ENCODE data around the gene EPB41L2. TPM values are rescaled to one million over a fixed set of nuclear protein-coding genes. Genes with fewer than 3 reads are reported as not detected.

Gene EPB41L2
- total RNA-seq, 1 experiment from 2014 or later, result 106 TPM

DNA sequence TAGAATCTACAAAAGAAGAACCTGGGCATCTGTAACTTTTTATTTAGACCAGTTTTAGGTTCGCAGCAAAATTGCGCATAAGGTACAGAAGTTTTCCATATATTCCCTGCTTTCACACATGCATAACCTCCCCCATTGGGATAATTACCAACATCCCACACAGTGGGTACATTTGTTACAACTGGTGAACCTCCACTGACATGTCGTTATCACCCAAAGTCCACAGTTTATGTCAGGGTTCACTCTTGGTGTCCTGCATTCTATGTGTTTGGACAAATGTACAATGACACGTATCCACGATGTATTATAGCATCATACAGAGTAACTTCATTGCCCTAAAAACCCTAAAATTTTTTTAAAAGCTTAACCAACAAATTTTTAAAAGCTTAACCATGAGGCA is 126.1 kb downstream of the EPB41L2 start (continued):
- TF ChIP-seq ZNF121 (CRISPR knock-in tag; IDR thresholded peaks at IDR 0.05), result no peak
- TF ChIP-seq, protein P1, sequence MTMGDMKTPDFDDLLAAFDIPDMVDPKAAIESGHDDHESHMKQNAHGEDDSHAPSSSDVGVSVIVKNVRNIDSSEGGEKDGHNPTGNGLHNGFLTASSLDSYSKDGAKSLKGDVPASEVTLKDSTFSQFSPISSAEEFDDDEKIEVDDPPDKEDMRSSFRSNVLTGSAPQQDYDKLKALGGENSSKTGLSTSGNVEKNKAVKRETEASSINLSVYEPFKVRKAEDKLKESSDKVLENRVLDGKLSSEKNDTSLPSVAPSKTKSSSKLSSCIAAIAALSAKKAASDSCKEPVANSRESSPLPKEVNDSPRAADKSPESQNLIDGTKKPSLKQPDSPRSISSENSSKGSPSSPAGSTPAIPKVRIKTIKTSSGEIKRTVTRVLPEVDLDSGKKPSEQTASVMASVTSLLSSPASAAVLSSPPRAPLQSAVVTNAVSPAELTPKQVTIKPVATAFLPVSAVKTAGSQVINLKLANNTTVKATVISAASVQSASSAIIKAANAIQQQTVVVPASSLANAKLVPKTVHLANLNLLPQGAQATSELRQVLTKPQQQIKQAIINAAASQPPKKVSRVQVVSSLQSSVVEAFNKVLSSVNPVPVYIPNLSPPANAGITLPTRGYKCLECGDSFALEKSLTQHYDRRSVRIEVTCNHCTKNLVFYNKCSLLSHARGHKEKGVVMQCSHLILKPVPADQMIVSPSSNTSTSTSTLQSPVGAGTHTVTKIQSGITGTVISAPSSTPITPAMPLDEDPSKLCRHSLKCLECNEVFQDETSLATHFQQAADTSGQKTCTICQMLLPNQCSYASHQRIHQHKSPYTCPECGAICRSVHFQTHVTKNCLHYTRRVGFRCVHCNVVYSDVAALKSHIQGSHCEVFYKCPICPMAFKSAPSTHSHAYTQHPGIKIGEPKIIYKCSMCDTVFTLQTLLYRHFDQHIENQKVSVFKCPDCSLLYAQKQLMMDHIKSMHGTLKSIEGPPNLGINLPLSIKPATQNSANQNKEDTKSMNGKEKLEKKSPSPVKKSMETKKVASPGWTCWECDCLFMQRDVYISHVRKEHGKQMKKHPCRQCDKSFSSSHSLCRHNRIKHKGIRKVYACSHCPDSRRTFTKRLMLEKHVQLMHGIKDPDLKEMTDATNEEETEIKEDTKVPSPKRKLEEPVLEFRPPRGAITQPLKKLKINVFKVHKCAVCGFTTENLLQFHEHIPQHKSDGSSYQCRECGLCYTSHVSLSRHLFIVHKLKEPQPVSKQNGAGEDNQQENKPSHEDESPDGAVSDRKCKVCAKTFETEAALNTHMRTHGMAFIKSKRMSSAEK (CRISPR knock-in tag; IDR thresholded peaks at IDR 0.05; ENCODE audit: borderline replicate concordance), result no peak
- no peak for TF ChIP-seq NFATC4 (CRISPR knock-in tag; IDR thresholded peaks at IDR 0.05)
- no peak for TF ChIP-seq SP1 (CRISPR knock-in tag; conservative IDR thresholded peaks at IDR 0.05)
- TF ChIP-seq, protein P2, sequence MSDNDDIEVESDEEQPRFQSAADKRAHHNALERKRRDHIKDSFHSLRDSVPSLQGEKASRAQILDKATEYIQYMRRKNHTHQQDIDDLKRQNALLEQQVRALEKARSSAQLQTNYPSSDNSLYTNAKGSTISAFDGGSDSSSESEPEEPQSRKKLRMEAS (CRISPR knock-in tag; IDR thresholded peaks at IDR 0.05), result no peak
- TF ChIP-seq HMGA2 (CRISPR knock-in tag; IDR thresholded peaks at IDR 0.05), result no peak
- TF ChIP-seq ETV6 (CRISPR knock-in tag; IDR thresholded peaks at IDR 0.05), result no peak

DNA sequence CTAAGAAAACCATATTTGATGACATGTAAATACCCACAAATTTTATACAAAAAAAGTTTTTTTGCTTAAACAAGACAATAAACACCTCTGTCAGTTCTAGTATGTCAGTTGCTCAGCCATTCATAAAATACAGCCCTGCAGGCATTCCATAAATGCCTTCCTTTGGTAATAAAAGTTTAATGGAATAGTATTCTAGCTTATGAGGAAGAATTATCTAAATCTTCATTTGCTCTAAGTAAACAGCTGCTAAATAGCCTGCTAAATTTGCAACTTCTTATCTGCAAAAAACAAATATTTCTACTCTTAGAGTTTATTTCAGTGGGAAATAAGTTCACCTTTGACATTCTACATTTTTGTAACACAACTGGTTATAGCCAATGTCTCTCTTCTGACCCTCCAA is 127.1 kb downstream of the EPB41L2 start:
- Mint-ChIP-seq H3K27ac (0 out of 2 replicates have a peak overlapping the region, but pooled peaks have one; percentile 5), H3K27me3 (ENCODE audit: low read depth) (no peaks in the 10 kb centered on the region), H3K36me3 (peaks cover under 1% of the 10 kb centered on the region; the same call in 1 of the 2 replicates), H3K4me3 (no peak overlapping the region), H3K4me1 (peaks cover 32% of the 10 kb centered on the region), H3K9me3 (peaks cover 6% of the 10 kb centered on the region)
- ChIA-PET CTCF (no interaction called here), POLR2A (no interaction called here)
- DNase-seq (ENCODE audit: low spot score) (no peak), ATAC-seq (no peak)
- TF ChIP-seq TCF7 (CRISPR knock-in tag; IDR thresholded peaks at IDR 0.05; ENCODE audit: low read depth) (no peak), ZNF138 (CRISPR knock-in tag; conservative IDR thresholded peaks at IDR 0.05) (no peak), MXD4 (CRISPR knock-in tag; IDR thresholded peaks at IDR 0.05; ENCODE audit: borderline replicate concordance) (no peak)
- TF ChIP-seq, protein P3, sequence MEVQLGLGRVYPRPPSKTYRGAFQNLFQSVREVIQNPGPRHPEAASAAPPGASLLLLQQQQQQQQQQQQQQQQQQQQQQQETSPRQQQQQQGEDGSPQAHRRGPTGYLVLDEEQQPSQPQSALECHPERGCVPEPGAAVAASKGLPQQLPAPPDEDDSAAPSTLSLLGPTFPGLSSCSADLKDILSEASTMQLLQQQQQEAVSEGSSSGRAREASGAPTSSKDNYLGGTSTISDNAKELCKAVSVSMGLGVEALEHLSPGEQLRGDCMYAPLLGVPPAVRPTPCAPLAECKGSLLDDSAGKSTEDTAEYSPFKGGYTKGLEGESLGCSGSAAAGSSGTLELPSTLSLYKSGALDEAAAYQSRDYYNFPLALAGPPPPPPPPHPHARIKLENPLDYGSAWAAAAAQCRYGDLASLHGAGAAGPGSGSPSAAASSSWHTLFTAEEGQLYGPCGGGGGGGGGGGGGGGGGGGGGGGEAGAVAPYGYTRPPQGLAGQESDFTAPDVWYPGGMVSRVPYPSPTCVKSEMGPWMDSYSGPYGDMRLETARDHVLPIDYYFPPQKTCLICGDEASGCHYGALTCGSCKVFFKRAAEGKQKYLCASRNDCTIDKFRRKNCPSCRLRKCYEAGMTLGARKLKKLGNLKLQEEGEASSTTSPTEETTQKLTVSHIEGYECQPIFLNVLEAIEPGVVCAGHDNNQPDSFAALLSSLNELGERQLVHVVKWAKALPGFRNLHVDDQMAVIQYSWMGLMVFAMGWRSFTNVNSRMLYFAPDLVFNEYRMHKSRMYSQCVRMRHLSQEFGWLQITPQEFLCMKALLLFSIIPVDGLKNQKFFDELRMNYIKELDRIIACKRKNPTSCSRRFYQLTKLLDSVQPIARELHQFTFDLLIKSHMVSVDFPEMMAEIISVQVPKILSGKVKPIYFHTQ (CRISPR knock-in tag; IDR thresholded peaks at IDR 0.05), result no peak
- TF ChIP-seq, protein P4, sequence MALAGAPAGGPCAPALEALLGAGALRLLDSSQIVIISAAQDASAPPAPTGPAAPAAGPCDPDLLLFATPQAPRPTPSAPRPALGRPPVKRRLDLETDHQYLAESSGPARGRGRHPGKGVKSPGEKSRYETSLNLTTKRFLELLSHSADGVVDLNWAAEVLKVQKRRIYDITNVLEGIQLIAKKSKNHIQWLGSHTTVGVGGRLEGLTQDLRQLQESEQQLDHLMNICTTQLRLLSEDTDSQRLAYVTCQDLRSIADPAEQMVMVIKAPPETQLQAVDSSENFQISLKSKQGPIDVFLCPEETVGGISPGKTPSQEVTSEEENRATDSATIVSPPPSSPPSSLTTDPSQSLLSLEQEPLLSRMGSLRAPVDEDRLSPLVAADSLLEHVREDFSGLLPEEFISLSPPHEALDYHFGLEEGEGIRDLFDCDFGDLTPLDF (CRISPR knock-in tag; IDR thresholded peaks at IDR 0.05), result no peak

DNA sequence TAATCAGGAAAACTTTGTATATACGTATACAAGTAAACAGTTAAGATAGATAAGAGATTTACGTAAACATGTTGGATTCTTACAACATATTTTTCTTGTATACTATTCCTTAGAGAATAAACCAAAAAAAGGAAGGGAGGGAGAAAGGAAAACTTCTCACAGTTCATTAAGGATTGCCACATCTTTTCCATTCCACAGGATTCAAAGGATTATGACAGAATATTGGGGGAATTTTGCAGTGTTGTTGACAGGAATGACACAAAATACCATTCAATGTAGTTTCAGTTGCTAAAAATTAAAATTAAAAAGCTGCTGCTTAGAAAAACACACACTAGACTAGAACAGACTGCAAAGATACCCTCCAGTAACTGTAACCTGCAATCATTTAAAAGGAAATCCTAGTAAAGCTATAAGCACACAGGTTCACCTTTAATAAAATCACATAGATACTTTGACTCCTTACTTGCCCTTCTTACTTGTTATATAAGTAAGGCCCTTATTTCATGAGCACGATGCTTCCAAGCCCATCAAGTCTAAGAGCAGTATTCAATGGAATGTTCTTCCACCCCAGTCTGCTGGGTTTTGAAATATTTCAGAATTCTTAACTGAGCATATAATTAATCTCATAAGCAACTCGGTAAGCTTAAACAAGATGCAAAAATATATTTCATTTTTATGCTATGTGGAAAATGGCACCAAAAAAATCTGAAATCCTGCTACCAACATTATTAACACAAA is 128.0 kb downstream of the EPB41L2 start:
- Mint-ChIP-seq H3K36me3 (peaks cover 3% of the 10 kb centered on the region; the same call in 1 of the 2 replicates), H3K27me3 (ENCODE audit: low read depth) (no peaks in the 10 kb centered on the region), H3K4me1 (peaks cover 37% of the 10 kb centered on the region), H3K9me3 (peaks cover 12% of the 10 kb centered on the region), H3K4me3 (no peak overlapping the region), H3K27ac (no peak overlapping the region)
- ChIA-PET POLR2A (no interaction called here), CTCF (no interaction called here)
- ATAC-seq, result no peak
- DNase-seq (ENCODE audit: low spot score), result no peak
- TF ChIP-seq ZNF232 (CRISPR knock-in tag; IDR thresholded peaks at IDR 0.05) (no peak), NR3C1 (CRISPR knock-in tag; conservative IDR thresholded peaks at IDR 0.05; ENCODE audit: low read depth) (no peak), ZNF263 (CRISPR knock-in tag; IDR thresholded peaks at IDR 0.05; ENCODE audit: low read depth) (no peak)
- TF ChIP-seq, protein P4 (CRISPR knock-in tag; IDR thresholded peaks at IDR 0.05), result no peak
- TF ChIP-seq, protein P5, sequence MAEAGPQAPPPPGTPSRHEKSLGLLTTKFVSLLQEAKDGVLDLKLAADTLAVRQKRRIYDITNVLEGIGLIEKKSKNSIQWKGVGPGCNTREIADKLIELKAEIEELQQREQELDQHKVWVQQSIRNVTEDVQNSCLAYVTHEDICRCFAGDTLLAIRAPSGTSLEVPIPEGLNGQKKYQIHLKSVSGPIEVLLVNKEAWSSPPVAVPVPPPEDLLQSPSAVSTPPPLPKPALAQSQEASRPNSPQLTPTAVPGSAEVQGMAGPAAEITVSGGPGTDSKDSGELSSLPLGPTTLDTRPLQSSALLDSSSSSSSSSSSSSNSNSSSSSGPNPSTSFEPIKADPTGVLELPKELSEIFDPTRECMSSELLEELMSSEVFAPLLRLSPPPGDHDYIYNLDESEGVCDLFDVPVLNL (CRISPR knock-in tag; IDR thresholded peaks at IDR 0.05; ENCODE audit: borderline replicate concordance, low read depth), result no peak
- TF ChIP-seq, protein P6, sequence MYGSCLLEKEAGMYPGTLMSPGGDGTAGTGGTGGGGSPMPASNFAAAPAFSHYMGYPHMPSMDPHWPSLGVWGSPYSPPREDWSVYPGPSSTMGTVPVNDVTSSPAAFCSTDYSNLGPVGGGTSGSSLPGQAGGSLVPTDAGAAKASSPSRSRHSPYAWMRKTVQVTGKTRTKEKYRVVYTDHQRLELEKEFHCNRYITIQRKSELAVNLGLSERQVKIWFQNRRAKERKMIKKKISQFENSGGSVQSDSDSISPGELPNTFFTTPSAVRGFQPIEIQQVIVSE (CRISPR knock-in tag; IDR thresholded peaks at IDR 0.05; ENCODE audit: borderline replicate concordance), result no peak
